WI38 (cell line): Measurements from ENCODE around the gene TMEM44.
A peak's percentile ranks its signal among the peaks of the same experiment; 100 is the strongest.

Experiments used
- H3K4me3 ChIP-seq: 2 replicates; pipeline ENCODE4 v1.5.1; 2011; ENCODE audit warnings: low read depth, mild to moderate bottlenecking, control low read depth, low read length
- TF ChIP-seq, protein P1 (sequence below): IDR thresholded peaks from 2 replicates; pipeline ENCODE4 v1.5.1; 2012; ENCODE audit warnings: low read depth, mild to moderate bottlenecking, control low read depth, low read length

Gene TMEM44

DNA sequence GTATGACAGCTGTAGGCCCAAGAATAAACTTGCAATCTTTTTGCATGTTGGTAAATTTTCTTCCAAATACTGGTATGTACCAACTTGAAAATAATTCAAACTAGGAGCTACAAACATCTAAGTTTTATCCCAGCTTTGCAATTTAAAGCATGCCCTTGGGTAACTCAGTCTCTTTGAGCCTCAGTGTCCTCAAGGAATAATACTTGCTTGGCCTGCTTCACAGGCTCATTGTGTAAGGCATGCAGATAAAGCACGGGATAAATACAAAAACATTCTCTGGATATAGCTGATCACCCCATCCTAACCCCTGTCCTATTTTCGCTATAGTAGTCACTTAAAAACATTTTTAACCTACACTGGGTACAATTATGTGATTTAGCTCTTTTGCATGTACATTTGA is 9.6 kb upstream of the TMEM44 start:
- no peak overlapping the region for H3K4me3 ChIP-seq
- TF ChIP-seq, protein P1, sequence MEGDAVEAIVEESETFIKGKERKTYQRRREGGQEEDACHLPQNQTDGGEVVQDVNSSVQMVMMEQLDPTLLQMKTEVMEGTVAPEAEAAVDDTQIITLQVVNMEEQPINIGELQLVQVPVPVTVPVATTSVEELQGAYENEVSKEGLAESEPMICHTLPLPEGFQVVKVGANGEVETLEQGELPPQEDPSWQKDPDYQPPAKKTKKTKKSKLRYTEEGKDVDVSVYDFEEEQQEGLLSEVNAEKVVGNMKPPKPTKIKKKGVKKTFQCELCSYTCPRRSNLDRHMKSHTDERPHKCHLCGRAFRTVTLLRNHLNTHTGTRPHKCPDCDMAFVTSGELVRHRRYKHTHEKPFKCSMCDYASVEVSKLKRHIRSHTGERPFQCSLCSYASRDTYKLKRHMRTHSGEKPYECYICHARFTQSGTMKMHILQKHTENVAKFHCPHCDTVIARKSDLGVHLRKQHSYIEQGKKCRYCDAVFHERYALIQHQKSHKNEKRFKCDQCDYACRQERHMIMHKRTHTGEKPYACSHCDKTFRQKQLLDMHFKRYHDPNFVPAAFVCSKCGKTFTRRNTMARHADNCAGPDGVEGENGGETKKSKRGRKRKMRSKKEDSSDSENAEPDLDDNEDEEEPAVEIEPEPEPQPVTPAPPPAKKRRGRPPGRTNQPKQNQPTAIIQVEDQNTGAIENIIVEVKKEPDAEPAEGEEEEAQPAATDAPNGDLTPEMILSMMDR, result no peak

DNA sequence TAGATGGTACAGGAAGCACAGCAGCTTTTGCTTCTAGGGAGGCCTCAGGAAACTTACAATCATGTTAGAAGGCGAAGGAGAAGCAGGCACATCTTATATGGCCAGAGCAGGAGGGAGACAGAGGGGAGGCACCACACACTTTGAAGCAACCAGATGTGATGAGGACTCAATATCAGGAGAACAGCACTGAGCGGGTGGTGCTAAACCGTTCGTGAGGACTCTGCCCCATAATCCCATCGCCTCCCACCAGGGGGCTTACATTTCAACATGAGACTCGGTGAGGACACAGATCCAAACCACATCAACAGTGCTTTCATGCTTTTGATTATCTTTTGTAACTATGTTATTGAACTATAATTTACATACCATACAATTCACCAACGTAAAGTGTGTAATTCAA is 7.6 kb upstream of the TMEM44 start:
- TF ChIP-seq, protein P1, result peak; percentile 39

DNA sequence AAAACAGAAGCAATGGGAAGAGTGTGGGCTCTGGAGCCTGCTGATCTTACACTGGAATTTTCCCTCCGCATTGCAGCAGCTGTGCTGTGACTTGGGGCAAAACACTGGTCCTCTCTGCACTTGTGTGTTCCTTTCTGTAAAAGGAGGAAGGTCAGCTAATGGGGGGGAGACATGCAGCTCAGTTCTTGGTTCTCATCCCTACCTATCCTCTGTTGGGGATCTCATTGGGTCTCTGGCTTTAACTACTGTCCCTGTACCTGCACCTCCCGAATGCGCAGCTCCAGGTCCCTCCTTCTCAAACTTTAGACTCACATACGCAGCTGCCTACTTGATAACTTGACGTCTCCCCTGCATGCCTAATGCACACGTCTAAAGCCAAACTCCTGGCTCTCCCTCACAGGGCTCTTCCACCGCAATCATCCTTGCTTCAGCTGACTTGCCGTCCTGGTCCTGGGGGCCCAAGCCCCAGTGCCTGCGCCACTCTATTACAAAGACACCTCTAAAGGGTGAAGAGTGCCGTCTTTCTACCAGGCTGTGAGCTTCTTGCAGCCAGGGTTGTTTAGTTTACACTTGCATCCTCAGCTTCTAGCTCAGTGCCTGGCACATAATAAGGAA is 5.9 kb upstream of the TMEM44 start:
- TF ChIP-seq, protein P1, result no peak

More for the DNA sequence above, 7.6 kb upstream of the TMEM44 start:
- no peak overlapping the region for H3K4me3 ChIP-seq

DNA sequence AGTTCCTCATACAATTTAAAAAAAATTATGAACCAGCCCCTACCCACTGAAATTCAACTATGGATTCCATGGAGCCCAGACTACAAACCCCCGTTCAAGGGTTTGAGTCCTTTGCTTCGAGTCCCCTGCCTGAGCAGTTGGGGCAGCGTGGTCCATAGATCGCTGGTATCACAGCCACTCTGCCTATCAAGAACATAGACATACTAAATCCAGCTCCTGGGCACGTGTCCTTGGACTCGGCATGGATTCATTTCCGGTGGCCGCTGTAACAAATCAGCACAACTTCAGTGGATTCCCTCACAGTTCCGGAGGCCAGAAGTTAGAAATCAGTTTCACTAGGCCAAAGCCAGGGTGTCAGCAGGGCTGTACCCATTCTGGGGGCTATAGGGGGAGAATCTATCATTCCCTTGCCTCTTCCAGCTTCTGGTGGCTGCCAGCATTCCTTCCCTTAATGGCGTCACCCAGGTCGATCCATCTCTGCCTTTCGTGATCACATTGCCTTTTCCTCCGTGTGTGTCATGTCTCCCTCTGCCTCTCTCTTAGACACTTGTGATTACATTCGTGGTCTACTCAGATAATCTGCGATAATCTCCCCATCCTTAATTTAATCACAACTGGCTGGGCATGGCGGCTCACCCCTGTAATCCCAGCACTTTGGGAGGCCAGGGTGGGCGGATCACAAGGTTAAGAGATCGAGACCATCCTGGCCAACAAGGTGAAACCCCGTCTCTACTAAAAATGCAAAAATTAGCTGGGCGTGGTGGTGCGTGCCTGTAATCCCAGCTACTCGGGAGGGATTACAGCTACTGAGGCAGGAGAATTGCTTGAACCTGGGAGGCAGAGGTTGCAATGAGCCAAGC is 4.6 kb upstream of the TMEM44 start:
- TF ChIP-seq, protein P1, result no peak
- H3K4me3 ChIP-seq, result no peak overlapping the region

More for the DNA sequence above, 5.9 kb upstream of the TMEM44 start:
- H3K4me3 ChIP-seq, result no peak overlapping the region

DNA sequence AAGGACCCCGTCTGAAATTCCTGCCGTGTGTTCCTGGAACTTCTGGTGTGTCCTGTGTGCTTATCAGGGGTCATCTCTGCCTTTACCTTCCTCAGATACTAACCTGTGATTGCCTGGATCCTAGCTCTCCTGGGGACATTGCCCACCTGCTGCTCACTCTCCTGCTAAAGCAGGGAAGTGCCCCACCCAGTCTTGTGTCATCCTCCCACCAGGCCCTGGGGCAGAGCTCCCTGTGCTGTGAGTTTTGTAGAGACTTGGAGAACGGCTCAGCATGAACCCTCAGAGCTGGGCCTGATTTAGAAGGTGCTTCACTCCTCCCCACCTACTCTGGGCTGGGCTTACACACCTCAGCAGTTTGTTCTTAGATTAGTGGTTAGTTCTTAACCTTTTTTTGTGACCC is 3.8 kb upstream of the TMEM44 start:
- TF ChIP-seq, protein P1, result no peak
- no peak overlapping the region for H3K4me3 ChIP-seq

DNA sequence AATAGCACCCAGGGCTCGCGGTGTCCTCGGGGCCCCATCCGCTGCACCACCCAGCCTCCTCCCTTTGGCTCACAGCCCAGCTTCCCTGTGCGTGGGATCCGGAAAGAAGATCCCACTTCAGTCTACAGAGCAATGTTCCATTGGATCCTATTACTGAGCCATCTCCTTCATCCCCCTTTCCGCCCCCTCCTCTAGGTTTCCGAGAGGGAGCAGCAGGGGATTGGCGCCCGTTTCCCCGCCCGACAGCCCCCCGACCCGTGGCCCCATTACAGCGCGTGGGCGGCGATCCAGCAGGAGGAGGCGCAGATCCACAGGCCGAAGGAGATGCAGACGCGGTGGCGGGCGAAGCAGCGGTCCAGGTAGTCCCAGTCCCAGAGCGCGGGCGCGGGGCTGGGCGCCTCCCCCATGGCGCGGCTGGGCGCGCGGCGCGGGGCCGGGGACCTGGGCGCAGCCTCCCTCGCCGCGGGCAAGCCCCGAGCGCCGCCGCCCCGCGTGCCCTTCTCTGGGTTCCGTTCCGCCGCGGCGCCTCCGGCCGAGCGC is 340 bp downstream of the TMEM44 start:
- TF ChIP-seq, protein P1, result no peak
- H3K4me3 ChIP-seq, result peak overlapping the region; percentile 83
